A673 (cell line): ENCODE measurements around the gene NPAS2. TPM values are rescaled to one million over a fixed set of nuclear protein-coding genes. Genes with fewer than 3 reads are reported as not detected.

Source experiments
- BruUV-seq: library from RNA; stranded (reverse); fragments of 400-500 nt; replicated peaks from 2 replicates; lab custom pipeline; 2021; lab: Mats Ljungman, UMichigan
- CTCF ChIA-PET: fragments of 300-600 bp; sonication (Branson Sonifier 250); formaldehyde crosslinking; loops from one replicate; lab custom pipeline; 2022; ENCODE audit warnings: antibody characterized with exemption; lab: Charles Lee
- POLR2A ChIA-PET: fragments of 300-600 bp; sonication (Branson Sonifier 250); formaldehyde crosslinking; loops from one replicate; lab custom pipeline; 2022; ENCODE audit warnings: antibody characterized with exemption; ENCODE audit not compliant: low non-redundant PET; lab: Charles Lee
- DNase-seq: peaks from one replicate; pipeline ENCODE4 v3.0.0-alpha.2; 2015; ENCODE audit warnings: low spot score
- H3K27ac ChIP-seq: fragments of 200-600 bp; sonication (generic); 2 replicates; pipeline ENCODE4 v1.5.1; 2016; ENCODE audit warnings: mixed run types, low read depth, mild to moderate bottlenecking, mixed read lengths, antibody characterized with exemption, low read length; ENCODE audit not compliant: poor library complexity, severe bottlenecking
- H3K27me3 ChIP-seq: fragments of 200-600 bp; sonication (generic); replicated peaks from 2 replicates; pipeline ENCODE4 v1.6.1; 2017; ENCODE audit warnings: mixed run types, low read depth, mild to moderate bottlenecking, mixed read lengths, antibody characterized with exemption, low read length; ENCODE audit not compliant: insufficient read depth, poor library complexity
- H3K36me3 ChIP-seq: fragments of 200-600 bp; sonication (generic); 2 replicates; pipeline ENCODE4 v1.6.1; 2016; ENCODE audit warnings: mixed run types, mild to moderate bottlenecking, mixed read lengths, antibody characterized with exemption, low read length; ENCODE audit not compliant: insufficient read depth, poor library complexity, severe bottlenecking
- H3K4me1 ChIP-seq: fragments of 200-600 bp; sonication (generic); 2 replicates; pipeline ENCODE4 v1.6.1; 2017; ENCODE audit warnings: mixed run types, mild to moderate bottlenecking, mixed read lengths, antibody characterized with exemption, low read length; ENCODE audit not compliant: insufficient read depth, poor library complexity, severe bottlenecking
- H3K4me3 ChIP-seq: fragments of 200-600 bp; sonication (generic); 2 replicates; pipeline ENCODE4 v1.5.1; 2016; ENCODE audit warnings: low read depth, mixed run types, mild to moderate bottlenecking, mixed read lengths, low read length; ENCODE audit not compliant: poor library complexity, severe bottlenecking
- H3K9me3 ChIP-seq: fragments of 200-600 bp; sonication (generic); 2 replicates; pipeline ENCODE4 v1.6.1; 2016; ENCODE audit warnings: mixed run types, low read depth, mild to moderate bottlenecking, mixed read lengths, antibody characterized with exemption, low read length; ENCODE audit not compliant: poor library complexity, severe bottlenecking
- EZH2 ChIP-seq: fragments of 200-600 bp; sonication (generic); IDR thresholded peaks from 2 replicates; pipeline ENCODE4 v1.6.1; 2017; ENCODE audit warnings: borderline replicate concordance, low read depth, mild to moderate bottlenecking, mixed read lengths, antibody characterized with exemption, low read length; ENCODE audit not compliant: poor library complexity, severe bottlenecking
- intact Hi-C: fragments of 100-400 bp; cut with micrococcal nuclease; formaldehyde crosslinking; loops from one replicate; pipeline ENCODE4 v1.10.0; 2022; ENCODE audit not compliant: unreplicated experiment
- total RNA-seq: library from RNA; stranded (reverse); gene quantifications from 2 replicates; pipeline ENCODE4 v1.2.3, GENCODE V29; 2021
- TF ChIP-seq, protein P1 (sequence below): fragments of 300-800, 200-600 bp; sonication (generic); conservative IDR thresholded peaks from 2 replicates; pipeline ENCODE4 v1.5.1; 2017; ENCODE audit warnings: low read depth, mild to moderate bottlenecking, antibody characterized with exemption, low read length, moderate library complexity, mixed read lengths

The NPAS2 gene
- total RNA-seq, 1 experiment from 2014 or later: 9.4 TPM

GRCh38 chr2:100799686-100800085 is 20.3 kb upstream of the NPAS2 start:
- Histone ChIP-seq H3K36me3 (no peaks in the 10 kb centered on the region), H3K27me3 (no peaks in the 10 kb centered on the region), H3K4me1 (no peaks in the 10 kb centered on the region), H3K27ac (no peak overlapping the region), H3K9me3 (no peaks in the 10 kb centered on the region), H3K4me3 (no peak overlapping the region)
- no peak for TF ChIP-seq EZH2
- TF ChIP-seq, protein P1, sequence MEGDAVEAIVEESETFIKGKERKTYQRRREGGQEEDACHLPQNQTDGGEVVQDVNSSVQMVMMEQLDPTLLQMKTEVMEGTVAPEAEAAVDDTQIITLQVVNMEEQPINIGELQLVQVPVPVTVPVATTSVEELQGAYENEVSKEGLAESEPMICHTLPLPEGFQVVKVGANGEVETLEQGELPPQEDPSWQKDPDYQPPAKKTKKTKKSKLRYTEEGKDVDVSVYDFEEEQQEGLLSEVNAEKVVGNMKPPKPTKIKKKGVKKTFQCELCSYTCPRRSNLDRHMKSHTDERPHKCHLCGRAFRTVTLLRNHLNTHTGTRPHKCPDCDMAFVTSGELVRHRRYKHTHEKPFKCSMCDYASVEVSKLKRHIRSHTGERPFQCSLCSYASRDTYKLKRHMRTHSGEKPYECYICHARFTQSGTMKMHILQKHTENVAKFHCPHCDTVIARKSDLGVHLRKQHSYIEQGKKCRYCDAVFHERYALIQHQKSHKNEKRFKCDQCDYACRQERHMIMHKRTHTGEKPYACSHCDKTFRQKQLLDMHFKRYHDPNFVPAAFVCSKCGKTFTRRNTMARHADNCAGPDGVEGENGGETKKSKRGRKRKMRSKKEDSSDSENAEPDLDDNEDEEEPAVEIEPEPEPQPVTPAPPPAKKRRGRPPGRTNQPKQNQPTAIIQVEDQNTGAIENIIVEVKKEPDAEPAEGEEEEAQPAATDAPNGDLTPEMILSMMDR: no peak
- intact Hi-C loops: no loop called here
- CTCF ChIA-PET: no interaction called here
- no peak for DNase-seq
- POLR2A ChIA-PET: no interaction called here
- no TSS peak for BruUV-seq

- no peaks in the 10 kb centered on the region for H3K36me3 ChIP-seq
- POLR2A ChIA-PET: no interaction called here
- no peak for TF ChIP-seq EZH2
- TF ChIP-seq, protein P1: no peak
- no peak overlapping the region for H3K4me3 ChIP-seq
- intact Hi-C loops: no loop called here
- CTCF ChIA-PET: no interaction called here
- no peaks in the 10 kb centered on the region for H3K27me3 ChIP-seq
- no peaks in the 10 kb centered on the region for H3K4me1 ChIP-seq
- H3K9me3 ChIP-seq: no peaks in the 10 kb centered on the region
- BruUV-seq: no TSS peak
- H3K27ac ChIP-seq: no peak overlapping the region
- no peak for DNase-seq
Observed at GRCh38 chr2:100800915-100801314, 19.0 kb upstream of the NPAS2 start.

DNA sequence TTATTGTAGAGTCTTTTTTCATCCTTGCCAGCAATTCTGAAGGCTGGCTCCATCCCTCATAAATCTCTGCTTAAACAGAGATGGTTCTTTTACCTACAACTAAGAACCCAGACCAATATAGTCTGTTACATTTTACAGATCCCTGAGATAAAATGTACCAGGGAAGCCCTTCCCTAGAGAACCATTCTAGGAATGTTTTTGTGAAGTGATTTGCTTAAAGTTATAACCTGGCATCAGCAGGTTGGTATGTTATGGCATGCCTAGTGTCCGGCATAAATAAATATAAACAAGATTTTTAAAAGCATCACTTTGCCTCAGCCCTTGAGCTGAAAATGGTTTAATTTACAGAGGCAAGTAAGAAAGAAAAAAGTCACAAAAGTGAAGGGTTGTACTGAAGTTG is 18.5 kb upstream of the NPAS2 start:
- ChIA-PET POLR2A (no interaction called here), CTCF (no interaction called here)
- DNase-seq: no peak
- no peaks in the 10 kb centered on the region for H3K27me3 ChIP-seq
- no peak for TF ChIP-seq EZH2
- TF ChIP-seq, protein P1: no peak
- H3K4me1 ChIP-seq: no peaks in the 10 kb centered on the region
- intact Hi-C loops: no loop called here
- H3K9me3 ChIP-seq: no peaks in the 10 kb centered on the region
- no peak overlapping the region for H3K27ac ChIP-seq
- no peaks in the 10 kb centered on the region for H3K36me3 ChIP-seq
- no TSS peak for BruUV-seq
- no peak overlapping the region for H3K4me3 ChIP-seq
